ENCODE results near the gene TMED1.

- TF ChIP-seq CTCF (IDR thresholded peaks at IDR 0.05; ENCODE audit: insufficient read depth, low read depth, low read length) (no peak), EZH2 (IDR thresholded peaks at IDR 0.05; ENCODE audit: insufficient read depth, low read length) (no peak)
Observed at GRCh38 chr19:10816691-10817090, 19.3 kb downstream of the TMED1 start.

Measured in astrocyte (in vitro differentiated cells and primary cell).